CD4-positive, alpha-beta T cell treated with Interleukin-17A for 4 hours (primary cell): ENCODE results near the gene MAJIN.

Experiments
- DNase-seq: peaks from one replicate; pipeline ENCODE4 v3.0.0-alpha.2; 2020; ENCODE audit warnings: mixed read lengths

The MAJIN gene

GRCh38 chr11:64909653-64910343, 62.1 kb downstream of the MAJIN start:
- no peak for DNase-seq

- DNase-seq = no peak
Measured at GRCh38 chr11:64908766-64909165, 63.1 kb downstream of the MAJIN start.

- no peak for DNase-seq
Measured at GRCh38 chr11:64906314-64906635, 65.6 kb downstream of the MAJIN start.

- no peak for DNase-seq
Measured at GRCh38 chr11:64905516-64906313, 66.2 kb downstream of the MAJIN start.

GRCh38 chr11:64903291-64903833, 68.5 kb downstream of the MAJIN start:
- no peak for DNase-seq

- DNase-seq = no peak
Measured at GRCh38 chr11:64902102-64902900, 69.6 kb downstream of the MAJIN start.

GRCh38 chr11:64900774-64901173, 71.1 kb downstream of the MAJIN start:
- no peak for DNase-seq

- DNase-seq = peak; percentile 72
Measured at GRCh38 chr11:64900263-64900678, 71.6 kb downstream of the MAJIN start.

GRCh38 chr11:64898541-64898940, 73.4 kb downstream of the MAJIN start:
- no peak for DNase-seq

GRCh38 chr11:64898076-64898445, 73.8 kb downstream of the MAJIN start:
- DNase-seq = no peak

GRCh38 chr11:64897381-64898075, 74.4 kb downstream of the MAJIN start:
- no peak for DNase-seq

- DNase-seq = no peak
Measured at GRCh38 chr11:64896448-64897022, 75.4 kb downstream of the MAJIN start.

GRCh38 chr11:64894812-64895452, 77.0 kb downstream of the MAJIN start:
- DNase-seq = no peak

GRCh38 chr11:64894070-64894811, 77.7 kb downstream of the MAJIN start:
- DNase-seq = peak; percentile 96

GRCh38 chr11:64893194-64894069, 78.5 kb downstream of the MAJIN start:
- no peak for DNase-seq

GRCh38 chr11:64892838-64893193, 79.1 kb downstream of the MAJIN start:
- no peak for DNase-seq

GRCh38 chr11:64892411-64892831, 79.5 kb downstream of the MAJIN start:
- DNase-seq = no peak

- DNase-seq = no peak
Measured at GRCh38 chr11:64891880-64892279, 80.0 kb downstream of the MAJIN start.

GRCh38 chr11:64891215-64891848, 80.6 kb downstream of the MAJIN start:
- DNase-seq = no peak

GRCh38 chr11:64890522-64890939, 81.4 kb downstream of the MAJIN start:
- no peak for DNase-seq
